ENCODE data around the gene CDCA5.

DNA sequence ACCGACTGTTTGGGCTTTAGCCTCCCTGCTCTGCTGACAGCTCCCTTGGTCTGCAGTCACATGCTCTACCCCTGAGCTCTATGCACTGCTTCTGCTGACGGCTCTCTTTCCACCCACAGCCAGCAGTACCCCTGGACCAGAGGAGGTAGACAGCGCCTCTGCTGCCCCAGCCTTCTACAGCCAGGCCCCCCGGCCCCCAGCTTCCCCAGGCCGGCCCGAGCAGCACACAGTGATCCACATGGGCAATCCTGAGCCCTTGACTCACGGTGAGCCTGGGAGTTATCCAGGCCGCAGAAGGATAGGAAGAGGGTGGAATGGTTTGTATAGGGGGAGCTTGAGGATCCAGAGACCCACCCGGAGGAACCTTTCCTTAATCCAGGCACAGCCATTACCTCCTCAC is 3.0 kb upstream of the CDCA5 start:
- TF ChIP-seq, protein P1, sequence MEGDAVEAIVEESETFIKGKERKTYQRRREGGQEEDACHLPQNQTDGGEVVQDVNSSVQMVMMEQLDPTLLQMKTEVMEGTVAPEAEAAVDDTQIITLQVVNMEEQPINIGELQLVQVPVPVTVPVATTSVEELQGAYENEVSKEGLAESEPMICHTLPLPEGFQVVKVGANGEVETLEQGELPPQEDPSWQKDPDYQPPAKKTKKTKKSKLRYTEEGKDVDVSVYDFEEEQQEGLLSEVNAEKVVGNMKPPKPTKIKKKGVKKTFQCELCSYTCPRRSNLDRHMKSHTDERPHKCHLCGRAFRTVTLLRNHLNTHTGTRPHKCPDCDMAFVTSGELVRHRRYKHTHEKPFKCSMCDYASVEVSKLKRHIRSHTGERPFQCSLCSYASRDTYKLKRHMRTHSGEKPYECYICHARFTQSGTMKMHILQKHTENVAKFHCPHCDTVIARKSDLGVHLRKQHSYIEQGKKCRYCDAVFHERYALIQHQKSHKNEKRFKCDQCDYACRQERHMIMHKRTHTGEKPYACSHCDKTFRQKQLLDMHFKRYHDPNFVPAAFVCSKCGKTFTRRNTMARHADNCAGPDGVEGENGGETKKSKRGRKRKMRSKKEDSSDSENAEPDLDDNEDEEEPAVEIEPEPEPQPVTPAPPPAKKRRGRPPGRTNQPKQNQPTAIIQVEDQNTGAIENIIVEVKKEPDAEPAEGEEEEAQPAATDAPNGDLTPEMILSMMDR (IDR thresholded peaks at IDR 0.05), result no peak
- no peak for TF ChIP-seq EP300 (IDR thresholded peaks at IDR 0.05)

All from ovary (tissue), 3 donors.